Caco-2 (cell line): ENCODE data around the gene SLC19A1. TPM values are rescaled to one million over a fixed set of nuclear protein-coding genes. Genes with fewer than 3 reads are reported as not detected.

ENCODE experiments used
- BruUV-seq: library from RNA; stranded (reverse); fragments of 400-500 nt; replicated peaks from 2 replicates; lab custom pipeline; 2021; lab: Mats Ljungman, UMichigan
- CTCF ChIA-PET: fragments of 300-600 bp; sonication (Branson Sonifier 250); formaldehyde crosslinking; loops from one replicate; lab custom pipeline; 2022; ENCODE audit warnings: antibody characterized with exemption; lab: Charles Lee
- POLR2A ChIA-PET: fragments of 300-600 bp; sonication (Branson Sonifier 250); formaldehyde crosslinking; loops from one replicate; lab custom pipeline; 2022; ENCODE audit warnings: antibody characterized with exemption; lab: Charles Lee
- DNase-seq, 2 experiments: peaks; one replicate each; pipeline versions ENCODE4 v3.0.0 to v3.0.0-alpha.2; 2020 to 2022
- H3K27me3 ChIP-seq: replicated peaks from 2 replicates; pipeline ENCODE4 v1.6.0; 2011; ENCODE audit warnings: low read length; ENCODE audit not compliant: control insufficient read depth, insufficient read depth
- H3K36me3 ChIP-seq: 2 replicates; pipeline ENCODE4 v1.5.1; 2011; ENCODE audit warnings: low read length; ENCODE audit not compliant: control insufficient read depth, insufficient read depth
- H3K4me1 ChIP-seq: fragments of 250-450 bp; sonication (Bioruptor Pico); 2 replicates; pipeline ENCODE4 v1.5.1; 2020; ENCODE audit warnings: mild to moderate bottlenecking
- H3K4me3 ChIP-seq: 2 replicates; pipeline ENCODE4 v1.5.1; 2011; ENCODE audit warnings: low read depth, mild to moderate bottlenecking, control low read depth, low read length
- H3K9me3 ChIP-seq: fragments of 250-450 bp; sonication (Bioruptor Pico); 2 replicates; pipeline ENCODE4 v1.5.1; 2020; ENCODE audit warnings: mild to moderate bottlenecking, moderate library complexity
- H3K27ac Mint-ChIP-seq: one replicate; pipeline ENCODE4 v1.8.0; 2022; ENCODE audit warnings: mixed read lengths; ENCODE audit not compliant: unreplicated experiment
- H3K27me3 Mint-ChIP-seq: one replicate; pipeline ENCODE4 v1.8.0; 2022; ENCODE audit warnings: mixed read lengths; ENCODE audit not compliant: insufficient read depth, unreplicated experiment
- H3K36me3 Mint-ChIP-seq: one replicate; pipeline ENCODE4 v1.8.0; 2022; ENCODE audit warnings: mild to moderate bottlenecking, mixed read lengths; ENCODE audit not compliant: insufficient read depth, unreplicated experiment
- H3K4me1 Mint-ChIP-seq: one replicate; pipeline ENCODE4 v1.8.0; 2022; ENCODE audit warnings: low read depth, mixed read lengths; ENCODE audit not compliant: unreplicated experiment
- H3K4me3 Mint-ChIP-seq: one replicate; pipeline ENCODE4 v1.8.0; 2022; ENCODE audit warnings: mild to moderate bottlenecking, moderate library complexity, mixed read lengths; ENCODE audit not compliant: unreplicated experiment
- H3K9me3 Mint-ChIP-seq: one replicate; pipeline ENCODE4 v1.8.0; 2022; ENCODE audit warnings: mixed read lengths; ENCODE audit not compliant: unreplicated experiment
- CTCF ChIP-seq, 2 experiments: fragments of 200-600 bp in 1 of 2; IDR thresholded peaks; 1 replicate in 1 of 2; 2 replicates in 1 of 2; pipeline versions ENCODE4 v1.5.1 to v1.8.0; 2011 to 2022; ENCODE audit warnings: antibody characterized with exemption in 1 of 2, control low read depth in 1 of 2, inconsistent platforms in 1 of 2, low read depth in 1 of 2, low read length in 1 of 2, mild to moderate bottlenecking in 1 of 2, moderate library complexity in 1 of 2; ENCODE audit not compliant: insufficient read depth in 1 of 2, severe bottlenecking in 1 of 2, unreplicated experiment in 1 of 2
- intact Hi-C: fragments of 100-400 bp; cut with micrococcal nuclease; formaldehyde crosslinking; loops from one replicate; pipeline ENCODE4 v1.10.0; 2022; ENCODE audit not compliant: unreplicated experiment
- total RNA-seq: library from RNA; stranded (reverse); gene quantifications from 2 replicates; pipeline ENCODE4 v1.2.3, GENCODE V29; 2022

The SLC19A1 gene
- total RNA-seq, 1 experiment from 2014 or later, result 45.4 TPM

DNA sequence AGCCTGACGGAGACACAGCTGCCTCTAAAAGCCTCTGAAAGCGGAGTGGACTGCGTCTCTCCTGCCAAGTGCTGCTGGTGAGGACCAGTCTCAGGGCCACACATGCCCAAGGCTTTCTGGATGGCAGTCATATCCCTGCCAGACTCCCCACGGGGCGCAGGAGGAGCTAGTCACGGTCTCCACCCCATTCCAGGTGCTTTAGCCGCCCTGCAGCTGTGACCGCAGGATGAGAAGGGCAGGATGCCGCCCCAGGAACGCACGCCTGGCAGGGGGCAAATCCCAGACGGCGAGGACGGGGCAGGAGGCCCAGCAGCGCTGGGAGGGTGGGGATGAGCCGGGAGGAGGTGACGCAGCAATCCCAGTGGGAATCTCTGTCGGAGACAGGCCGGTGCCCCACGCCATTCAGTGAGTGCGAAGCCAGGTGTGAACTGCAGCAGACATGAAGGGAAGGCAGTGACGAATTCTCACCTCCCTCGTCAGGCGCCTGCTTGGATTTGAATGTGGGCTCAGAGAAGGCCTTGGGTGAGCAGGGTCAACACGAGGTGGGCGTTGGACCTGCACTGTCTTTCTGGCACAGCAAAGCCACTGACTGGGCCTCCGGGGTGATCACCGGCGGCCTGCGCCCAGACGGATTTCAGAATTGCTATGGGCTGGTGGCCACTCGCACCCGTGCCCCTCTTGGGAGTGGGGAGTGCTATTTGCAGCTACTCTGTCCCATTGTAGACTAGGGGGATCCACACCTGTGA is 38.5 kb upstream of the SLC19A1 start:
- no peaks in the 10 kb centered on the region for H3K4me1 Mint-ChIP-seq
- H3K36me3 Mint-ChIP-seq, result no peaks in the 10 kb centered on the region
- H3K27me3 Mint-ChIP-seq, result peaks cover 6% of the 10 kb centered on the region
- Histone ChIP-seq H3K4me1 (no peaks in the 10 kb centered on the region), H3K36me3 (no peaks in the 10 kb centered on the region), H3K4me3 (no peak overlapping the region), H3K27me3 (no peaks in the 10 kb centered on the region), H3K9me3 (peaks cover 4% of the 10 kb centered on the region)
- POLR2A ChIA-PET, result no interaction called here
- TF ChIP-seq CTCF (IDR thresholded peaks at IDR 0.05; ENCODE audit: insufficient read depth in 1 of 2, low read depth in 1 of 2, low read length in 1 of 2, severe bottlenecking in 1 of 2, unreplicated experiment in 1 of 2), result no peak
- no peaks in the 10 kb centered on the region for H3K9me3 Mint-ChIP-seq
- BruUV-seq, result no TSS peak
- intact Hi-C loops, result no loop called here
- no peak overlapping the region for H3K27ac Mint-ChIP-seq
- CTCF ChIA-PET, result no interaction called here
- DNase-seq, result peak in 1 of 2 experiments; percentile 19
- H3K4me3 Mint-ChIP-seq, result no peak overlapping the region

GRCh38 chr21:45580181-45580575 is 37.9 kb upstream of the SLC19A1 start:
- Mint-ChIP-seq H3K27ac (no peak overlapping the region), H3K36me3 (no peaks in the 10 kb centered on the region), H3K27me3 (peaks cover 6% of the 10 kb centered on the region), H3K4me3 (no peak overlapping the region), H3K4me1 (no peaks in the 10 kb centered on the region), H3K9me3 (no peaks in the 10 kb centered on the region)
- no peaks in the 10 kb centered on the region for H3K36me3 ChIP-seq
- H3K9me3 ChIP-seq, result no peaks in the 10 kb centered on the region; the same call in 1 of the 2 replicates
- no peak for TF ChIP-seq CTCF (IDR thresholded peaks at IDR 0.05; ENCODE audit: insufficient read depth in 1 of 2, low read depth in 1 of 2, low read length in 1 of 2, severe bottlenecking in 1 of 2, unreplicated experiment in 1 of 2)
- H3K4me3 ChIP-seq, result no peak overlapping the region
- BruUV-seq, result no TSS peak
- intact Hi-C loops, result no loop called here
- ChIA-PET CTCF (no interaction called here), POLR2A (no interaction called here)
- no peaks in the 10 kb centered on the region for H3K4me1 ChIP-seq
- no peak for DNase-seq
- no peaks in the 10 kb centered on the region for H3K27me3 ChIP-seq

DNA sequence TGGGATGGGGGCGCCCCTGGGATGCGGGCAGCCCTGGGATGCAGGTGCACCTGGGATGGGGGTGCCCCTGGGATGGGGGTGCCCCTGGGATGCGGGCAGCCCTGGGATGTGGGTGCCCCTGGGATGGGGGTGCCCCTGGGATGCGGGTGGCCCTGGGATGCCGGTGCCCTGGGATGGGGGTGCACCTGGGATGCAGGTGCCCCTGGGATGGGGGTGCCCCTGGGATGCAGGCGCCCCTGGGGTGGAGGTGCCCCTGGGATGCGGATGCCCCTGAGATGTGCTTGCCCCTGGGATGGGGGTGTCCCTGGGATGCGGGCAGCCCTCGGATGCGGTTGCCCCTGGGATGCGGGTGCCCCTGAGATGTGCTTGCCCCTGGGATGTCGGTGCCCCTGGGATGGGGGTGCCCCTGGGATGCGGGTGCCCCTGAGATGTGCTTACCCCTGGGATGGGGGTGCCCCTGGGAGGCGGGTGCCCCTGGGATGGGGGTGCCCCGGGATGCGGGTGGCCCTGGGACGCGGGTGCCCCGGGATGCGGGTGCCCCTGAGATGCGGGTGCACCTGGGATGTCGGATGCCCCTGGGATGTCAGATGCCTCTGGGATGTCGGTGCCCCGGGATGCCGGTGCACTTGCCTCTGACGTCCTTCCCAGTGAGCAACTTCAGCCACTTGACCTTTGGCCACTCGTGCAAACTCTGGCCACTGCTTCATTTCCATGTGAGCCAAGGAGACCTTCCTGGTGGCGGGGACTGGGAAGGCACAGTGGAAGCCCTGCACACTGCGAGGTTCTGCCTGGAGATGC is 37.3 kb upstream of the SLC19A1 start:
- Histone ChIP-seq H3K36me3 (no peaks in the 10 kb centered on the region), H3K27me3 (no peaks in the 10 kb centered on the region), H3K4me3 (no peak overlapping the region), H3K9me3 (no peaks in the 10 kb centered on the region; the same call in 1 of the 2 replicates), H3K4me1 (no peaks in the 10 kb centered on the region)
- intact Hi-C loops, result no loop called here
- DNase-seq, result peak in 1 of 2 experiments; percentile 42
- CTCF ChIA-PET, result no interaction called here
- Mint-ChIP-seq H3K27me3 (peaks cover 6% of the 10 kb centered on the region), H3K4me3 (no peak overlapping the region), H3K4me1 (no peaks in the 10 kb centered on the region), H3K27ac (no peak overlapping the region), H3K36me3 (no peaks in the 10 kb centered on the region), H3K9me3 (no peaks in the 10 kb centered on the region)
- BruUV-seq, result no TSS peak
- POLR2A ChIA-PET, result no interaction called here
- no peak for TF ChIP-seq CTCF (IDR thresholded peaks at IDR 0.05; ENCODE audit: insufficient read depth in 1 of 2, low read depth in 1 of 2, low read length in 1 of 2, severe bottlenecking in 1 of 2, unreplicated experiment in 1 of 2)
